ENCODE results near the gene RHAG. TPM values are rescaled to one million over a fixed set of nuclear protein-coding genes. Genes with fewer than 3 reads are reported as not detected.
"Not testable (repeated sequence)": the region's sequence is repeated elsewhere in the genome, so short reads cannot be mapped to it uniquely, and the experiment has no call there.

Gene RHAG
- total RNA-seq, 2 experiments from 2014 or later: not detected

GRCh38 chr6:49609285-49609684 is 27.4 kb downstream of the RHAG start:
- no peak overlapping the region for H3K4me3 ChIP-seq (ENCODE audit: low read depth, low read length, poor library complexity, severe bottlenecking)
- DNase-seq (ENCODE audit: low spot score): no peak
- H3K9me2 ChIP-seq (ENCODE audit: insufficient read depth, low read length): no peaks in the 10 kb centered on the region
- TF ChIP-seq CTCF (conservative IDR thresholded peaks at IDR 0.05; ENCODE audit: low read length): no peak
- TF ChIP-seq EZH2phosphoT487 (IDR thresholded peaks at IDR 0.05; ENCODE audit: borderline replicate concordance, low read depth, low read length): no peak
- H2AFZ ChIP-seq (ENCODE audit: low read length): no peak overlapping the region
- no TSS peak for BruUV-seq (replicated peaks)
- H3K36me3 ChIP-seq (ENCODE audit: insufficient read depth, low read length): no peaks in the 10 kb centered on the region
- CTCF ChIA-PET (ENCODE audit: unreplicated experiment): no interaction called here
- no peaks in the 10 kb centered on the region for H3K9me3 ChIP-seq (ENCODE audit: low read length)
- H4K20me1 ChIP-seq (ENCODE audit: insufficient read depth, low read length): no peaks in the 10 kb centered on the region
- intact Hi-C loops (cut with micrococcal nuclease; ENCODE audit: unreplicated experiment): no loop called here
- no peaks in the 10 kb centered on the region for H3K79me2 ChIP-seq (ENCODE audit: insufficient read depth, low read depth, low read length)
- H3K4me1 ChIP-seq (ENCODE audit: insufficient read depth, low read length, poor library complexity, severe bottlenecking): no peaks in the 10 kb centered on the region
- H3K4me2 ChIP-seq (ENCODE audit: low read length): no peak overlapping the region
- POLR2A ChIA-PET: interaction anchor here (0.7 to 1.1 kb wide), 2 partner anchors 126 to 177 kb away, joined by 3 read pairs; no protein-coding TSS in a partner anchor
- no peak overlapping the region for H3K27ac ChIP-seq (ENCODE audit: low read depth, low read length, poor library complexity, severe bottlenecking)

- CTCF ChIA-PET (ENCODE audit: unreplicated experiment); POLR2A ChIA-PET; BruUV-seq (replicated peaks): not testable (repeated sequence)
Measured at GRCh38 chr6:49608275-49608674, 28.4 kb downstream of the RHAG start.

GRCh38 chr6:49607391-49607982 is 29.2 kb downstream of the RHAG start:
- intact Hi-C loops (cut with micrococcal nuclease; ENCODE audit: unreplicated experiment): loop anchor here (1.0 kb wide), 1 partner anchor 75 kb away; no protein-coding TSS in a partner anchor
- H4K20me1 ChIP-seq (ENCODE audit: insufficient read depth, low read length): no peaks in the 10 kb centered on the region
- H3K79me2 ChIP-seq (ENCODE audit: insufficient read depth, low read depth, low read length): no peaks in the 10 kb centered on the region
- POLR2A ChIA-PET: interaction anchor here (0.8 kb wide), 1 partner anchor 12 kb away, joined by 4 read pairs; no protein-coding TSS in a partner anchor
- TF ChIP-seq EZH2phosphoT487 (IDR thresholded peaks at IDR 0.05; ENCODE audit: borderline replicate concordance, low read depth, low read length) (no peak), CTCF (conservative IDR thresholded peaks at IDR 0.05; ENCODE audit: low read length) (peak; percentile 43; the same call in 1 of the 2 replicates)
- BruUV-seq (replicated peaks): no TSS peak
- CTCF ChIA-PET (ENCODE audit: unreplicated experiment): no interaction called here
- H2AFZ ChIP-seq (ENCODE audit: low read length): no peak overlapping the region
- H3K4me2 ChIP-seq (ENCODE audit: low read length): no peak overlapping the region
- DNase-seq (ENCODE audit: low spot score): no peak
- H3K27ac ChIP-seq (ENCODE audit: low read depth, low read length, poor library complexity, severe bottlenecking): no peak overlapping the region
- no peak overlapping the region for H3K4me3 ChIP-seq (ENCODE audit: low read depth, low read length, poor library complexity, severe bottlenecking)
- no peaks in the 10 kb centered on the region for H3K9me2 ChIP-seq (ENCODE audit: insufficient read depth, low read length)
- no peaks in the 10 kb centered on the region for H3K36me3 ChIP-seq (ENCODE audit: insufficient read depth, low read length)
- no peaks in the 10 kb centered on the region for H3K4me1 ChIP-seq (ENCODE audit: insufficient read depth, low read length, poor library complexity, severe bottlenecking)
- H3K9me3 ChIP-seq (ENCODE audit: low read length): no peaks in the 10 kb centered on the region

More at GRCh38 chr6:49608275-49608674, 28.4 kb downstream of the RHAG start:
- H3K4me3 ChIP-seq (ENCODE audit: low read depth, low read length, poor library complexity, severe bottlenecking); H3K79me2 ChIP-seq (ENCODE audit: insufficient read depth, low read depth, low read length); H3K4me1 ChIP-seq (ENCODE audit: insufficient read depth, low read length, poor library complexity, severe bottlenecking); H3K27ac ChIP-seq (ENCODE audit: low read depth, low read length, poor library complexity, severe bottlenecking); H4K20me1 ChIP-seq (ENCODE audit: insufficient read depth, low read length); H3K36me3 ChIP-seq (ENCODE audit: insufficient read depth, low read length); intact Hi-C loops (cut with micrococcal nuclease; ENCODE audit: unreplicated experiment); H3K9me2 ChIP-seq (ENCODE audit: insufficient read depth, low read length); H2AFZ ChIP-seq (ENCODE audit: low read length); H3K4me2 ChIP-seq (ENCODE audit: low read length); DNase-seq (ENCODE audit: low spot score); H3K9me3 ChIP-seq (ENCODE audit: low read length): not testable (repeated sequence)

All from OCI-LY7 (cell line).